Mammary epithelial cell (primary cell): Measurements from ENCODE around the gene ENO4.

Experiments used
- CTCF ChIP-seq, 2 donors: IDR thresholded peaks in 1 of 2; conservative IDR thresholded peaks in 1 of 2; 2 replicates each; pipeline ENCODE4 v1.5.1; 2011 to 2012; ENCODE audit warnings: inconsistent platforms in 2 of 2, low read length in 2 of 2, mild to moderate bottlenecking in 2 of 2, control low read depth in 1 of 2, low read depth in 1 of 2; ENCODE audit not compliant: insufficient read depth in 1 of 2; ENCODE audit errors: extremely low read depth in 1 of 2
- EZH2 ChIP-seq: IDR thresholded peaks from 2 replicates; pipeline ENCODE4 v1.6.1; 2012; ENCODE audit warnings: low read length, inconsistent platforms, borderline replicate concordance

- TF ChIP-seq CTCF (conservative IDR thresholded peaks at IDR 0.05 in 1 of 2, IDR thresholded peaks at IDR 0.05 in 1 of 2; ENCODE audit: extremely low read depth in 1 of 2, insufficient read depth in 1 of 2, low read depth in 1 of 2, low read length in 2 of 2) (no peak), EZH2 (no peak)
Measured at GRCh38 chr10:116907245-116907987, 58.1 kb downstream of the ENO4 start.
